Measurements from ENCODE around the gene POMP. TPM values are rescaled to one million over a fixed set of nuclear protein-coding genes. Genes with fewer than 3 reads are reported as not detected.
A peak's percentile ranks its signal among the peaks of the same experiment; 100 is the strongest.

The POMP gene
- total RNA-seq, 2 donors from 2014 or later, result 88.2 to 93.7 TPM

GRCh38 chr13:28622286-28622685, 36.6 kb upstream of the POMP start:
- Histone ChIP-seq H3K27me3 (no peaks in the 10 kb centered on the region), H3K27ac (peak overlapping the region in 1 of 2 donors; percentile 6), H3K9me3 (no peaks in the 10 kb centered on the region), H3K36me3 (no peaks in the 10 kb centered on the region), H3K4me3 (no peak overlapping the region), H3K4me1 (peaks cover 0 to 7% of the 10 kb centered on the region in 2 donors)
- no peak for TF ChIP-seq CTCF (IDR thresholded peaks at IDR 0.05)
- peak; percentile 70 for DNase-seq (ENCODE audit: low spot score)

- Histone ChIP-seq H3K27ac (no peak overlapping the region), H3K36me3 (no peaks in the 10 kb centered on the region), H3K9me3 (no peaks in the 10 kb centered on the region), H3K4me1 (peaks cover 0 to 7% of the 10 kb centered on the region in 2 donors), H3K27me3 (no peaks in the 10 kb centered on the region), H3K4me3 (no peak overlapping the region)
- TF ChIP-seq CTCF (IDR thresholded peaks at IDR 0.05), result no peak
- no peak for DNase-seq (ENCODE audit: low spot score)
These were observed 34.9 kb upstream of the POMP start for GRCh38 chr13:28623782-28624706.

- Histone ChIP-seq H3K27ac (no peak overlapping the region), H3K27me3 (no peaks in the 10 kb centered on the region), H3K4me1 (peaks cover 0 to 7% of the 10 kb centered on the region in 2 donors), H3K4me3 (no peak overlapping the region), H3K36me3 (no peaks in the 10 kb centered on the region), H3K9me3 (no peaks in the 10 kb centered on the region)
- TF ChIP-seq CTCF (IDR thresholded peaks at IDR 0.05), result no peak
- DNase-seq (ENCODE audit: low spot score), result no peak
These were observed 34.1 kb upstream of the POMP start for GRCh38 chr13:28624707-28625432.

GRCh38 chr13:28626266-28626665, 32.7 kb upstream of the POMP start:
- no peak overlapping the region for H3K27ac ChIP-seq
- no peaks in the 10 kb centered on the region for H3K9me3 ChIP-seq
- no peak overlapping the region for H3K4me3 ChIP-seq
- peaks cover 0 to 7% of the 10 kb centered on the region in 2 donors for H3K4me1 ChIP-seq
- no peak for TF ChIP-seq CTCF (IDR thresholded peaks at IDR 0.05)
- no peaks in the 10 kb centered on the region for H3K27me3 ChIP-seq
- H3K36me3 ChIP-seq, result no peaks in the 10 kb centered on the region
- DNase-seq (ENCODE audit: low spot score), result no peak

- Histone ChIP-seq H3K27me3 (no peaks in the 10 kb centered on the region), H3K27ac (no peak overlapping the region), H3K4me1 (peaks cover 0 to 7% of the 10 kb centered on the region in 2 donors), H3K36me3 (no peaks in the 10 kb centered on the region), H3K9me3 (no peaks in the 10 kb centered on the region), H3K4me3 (no peak overlapping the region)
- no peak for DNase-seq (ENCODE audit: low spot score)
- TF ChIP-seq CTCF (IDR thresholded peaks at IDR 0.05), result no peak
These were observed 30.7 kb upstream of the POMP start for GRCh38 chr13:28628241-28628640.

Data from right atrium auricular region (tissue), 2 donors.